ENCODE results near the gene GFOD1.

Gene GFOD1

DNA sequence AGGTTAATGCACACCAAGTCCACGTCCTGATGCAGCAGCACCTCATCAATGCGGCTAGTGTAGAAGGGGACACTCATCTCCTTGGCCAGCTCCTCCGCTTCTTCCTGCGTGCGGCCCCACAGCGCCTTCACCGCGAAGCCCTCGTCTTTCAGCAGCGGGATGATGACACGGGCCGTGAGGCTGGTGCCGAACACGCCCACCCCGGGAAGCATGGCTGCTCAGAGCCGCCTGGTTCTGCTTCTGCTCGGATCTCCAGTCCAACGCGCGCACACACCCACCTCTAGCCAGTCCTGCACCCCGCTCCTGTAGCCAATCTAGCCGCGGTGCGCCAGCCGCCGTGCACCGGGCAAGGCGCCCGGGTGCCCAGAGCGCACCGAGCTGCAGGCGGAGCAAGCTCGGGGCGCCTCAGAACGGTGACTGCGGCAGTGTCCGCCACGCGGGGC lies 700 bp downstream of the GFOD1 start:
- DNase-seq (ENCODE audit: low spot score) (peak; percentile 62), FAIRE-seq (no peak)

DNA sequence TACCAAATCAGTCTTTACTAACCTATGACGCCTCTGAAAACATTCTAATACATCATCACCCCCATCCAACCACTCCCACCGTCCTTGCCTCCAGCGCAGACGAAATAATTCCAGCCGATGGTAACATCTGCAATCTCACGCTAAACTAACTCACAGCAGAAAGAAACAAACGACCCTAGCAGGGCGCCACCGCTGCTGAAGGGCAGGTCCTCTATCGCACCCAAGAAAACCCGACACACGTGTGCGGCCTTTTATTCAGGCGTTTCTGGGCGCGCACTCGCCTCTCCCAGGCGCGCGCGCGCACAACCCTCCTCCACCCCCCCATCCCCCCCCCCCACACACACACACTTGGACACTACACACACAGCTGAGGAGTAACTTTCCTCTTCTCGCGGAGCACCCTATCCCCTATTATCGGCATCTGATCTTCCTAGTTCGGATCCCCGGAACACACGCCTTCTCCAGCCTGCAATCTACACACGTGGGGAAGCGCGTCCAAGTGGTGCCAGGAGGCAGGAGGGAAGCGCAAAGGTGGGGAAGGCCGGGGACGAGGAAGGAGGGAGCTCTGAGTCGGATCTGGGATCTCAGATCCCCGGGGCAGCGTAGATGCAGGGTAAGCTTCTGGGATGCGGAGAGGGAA lies 1.4 kb downstream of the GFOD1 start:
- DNase-seq (ENCODE audit: low spot score): peak; percentile 52
- FAIRE-seq: no peak

DNA sequence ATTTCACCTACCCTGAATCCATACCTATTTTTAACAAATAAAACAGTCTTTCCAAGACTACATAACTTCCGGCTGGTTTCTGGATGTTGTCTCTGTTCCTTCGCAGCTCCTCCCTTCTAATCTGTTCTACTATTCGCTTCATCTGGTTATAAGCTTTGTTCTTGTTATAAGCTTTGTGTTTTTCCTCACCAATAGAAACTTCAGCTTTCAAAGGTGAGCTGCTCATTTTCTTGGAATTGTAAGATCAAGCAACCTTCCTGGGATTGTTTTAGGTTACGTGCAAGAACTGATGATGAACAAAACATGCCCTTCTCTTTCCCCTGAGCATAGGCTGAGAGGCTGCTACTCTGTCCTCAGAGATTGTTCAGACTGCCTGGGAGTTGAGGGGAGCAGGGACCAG lies 2.1 kb downstream of the GFOD1 start:
- FAIRE-seq (no peak), DNase-seq (ENCODE audit: low spot score) (no peak)

DNA sequence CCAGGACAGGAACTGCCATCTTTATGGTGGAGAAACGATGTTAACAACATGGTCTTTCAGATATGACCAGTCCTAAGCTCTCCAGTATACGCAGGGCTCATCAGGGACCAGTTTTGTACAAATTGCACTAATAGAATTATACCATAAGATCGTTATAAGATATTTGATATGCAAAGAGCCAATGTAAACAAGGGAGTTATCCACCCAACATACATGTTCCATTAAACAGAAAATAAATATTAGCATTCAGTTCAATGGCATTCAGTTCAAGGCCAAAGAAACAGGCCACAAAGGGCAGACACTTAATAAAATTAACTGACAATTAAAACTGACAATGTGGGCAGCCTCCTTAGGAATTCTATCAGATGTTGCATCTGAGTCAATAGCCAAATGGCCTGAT lies 2.6 kb downstream of the GFOD1 start:
- FAIRE-seq (no peak), DNase-seq (ENCODE audit: low spot score) (no peak)

DNA sequence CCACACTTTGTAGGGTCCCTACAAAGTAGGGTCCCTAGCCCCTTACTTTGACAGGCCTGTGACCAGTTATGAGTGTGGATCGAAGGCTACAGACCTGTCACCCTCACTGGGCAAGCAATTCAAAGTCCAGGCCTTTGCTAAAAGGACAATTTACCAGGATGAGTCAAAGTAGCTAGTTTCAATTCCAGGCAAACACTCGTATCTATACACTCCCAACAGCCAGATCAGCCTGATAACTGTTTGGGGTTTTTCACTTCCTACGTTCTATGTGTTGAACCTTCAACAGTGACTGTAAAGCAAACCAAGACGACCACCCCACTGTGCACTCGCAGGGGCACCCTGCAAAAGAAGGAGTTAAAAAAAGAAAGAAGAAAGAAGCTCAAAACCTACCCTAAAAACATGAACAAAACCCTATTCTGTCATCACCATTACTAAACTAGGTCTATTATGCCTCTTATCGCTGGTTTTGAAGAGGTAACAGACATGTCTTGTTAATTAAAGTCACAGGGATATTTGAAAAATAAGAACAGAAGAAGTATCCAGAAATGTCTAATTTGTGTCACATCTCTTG lies 3.2 kb downstream of the GFOD1 start:
- no peak for DNase-seq (ENCODE audit: low spot score)
- no peak for FAIRE-seq

DNA sequence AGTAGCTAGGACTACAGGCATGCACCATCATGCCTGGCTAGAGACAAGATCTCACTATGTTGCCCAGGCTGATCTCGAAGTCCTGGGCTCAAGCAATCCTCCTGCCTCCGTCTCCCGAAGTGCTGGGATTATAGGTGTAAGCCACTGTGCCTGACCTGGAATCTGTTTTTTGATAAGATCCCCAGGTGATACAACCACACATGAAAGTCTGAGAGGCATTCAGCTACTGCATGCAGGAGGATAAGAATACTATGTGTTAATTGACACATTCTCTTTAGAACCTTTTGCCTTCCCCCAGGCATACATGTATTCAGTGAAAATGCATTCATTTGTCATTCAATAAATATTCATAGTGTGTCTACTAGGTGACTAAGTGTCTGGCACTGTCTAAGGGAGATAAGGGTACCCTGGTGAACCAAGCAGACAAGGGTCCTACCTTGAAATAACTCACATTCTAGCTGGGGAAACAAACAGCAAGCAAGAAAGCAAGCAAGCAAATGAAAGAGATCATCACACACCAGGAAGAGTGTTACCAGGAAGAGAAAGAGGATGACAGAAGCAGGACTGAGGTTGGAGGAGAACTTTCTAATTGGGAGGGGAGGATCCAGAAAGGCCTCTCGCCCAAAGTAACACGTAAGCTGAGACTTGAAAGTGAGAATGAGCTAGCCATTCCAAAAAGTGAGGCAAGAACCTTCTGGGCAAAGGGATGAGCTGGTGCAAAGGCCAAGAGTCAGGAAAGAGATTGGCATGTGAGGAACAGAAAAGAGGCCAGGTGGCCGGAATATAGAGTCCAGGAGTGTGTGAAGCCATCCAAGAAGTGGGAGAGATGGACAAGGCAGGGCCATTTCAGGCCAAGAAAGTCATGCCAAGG lies 6.5 kb downstream of the GFOD1 start:
- FAIRE-seq: no peak
- no peak for DNase-seq (ENCODE audit: low spot score)

DNA sequence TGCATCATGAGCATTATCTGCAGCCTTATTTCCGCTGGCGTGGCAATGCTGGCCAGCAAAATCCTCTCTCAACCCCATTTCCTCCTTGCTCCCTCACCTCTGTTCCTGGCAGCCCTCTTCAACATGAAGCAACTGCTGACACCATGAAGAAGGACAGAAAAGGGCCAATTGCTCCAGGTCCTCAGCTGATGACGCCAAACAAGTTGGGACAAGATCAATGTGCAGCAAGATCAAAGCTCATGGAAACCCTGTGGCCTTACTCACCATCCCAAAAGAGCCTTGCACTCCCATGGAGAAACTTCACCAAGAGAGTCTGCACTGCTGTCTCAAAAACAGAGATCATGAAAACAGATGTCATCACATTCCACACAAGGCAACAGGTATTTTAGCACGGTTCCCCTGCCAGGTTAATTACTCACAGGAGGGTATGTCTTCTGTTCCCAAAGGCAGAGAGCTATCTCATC lies 7.4 kb downstream of the GFOD1 start:
- DNase-seq (ENCODE audit: low spot score): no peak
- FAIRE-seq: no peak

DNA sequence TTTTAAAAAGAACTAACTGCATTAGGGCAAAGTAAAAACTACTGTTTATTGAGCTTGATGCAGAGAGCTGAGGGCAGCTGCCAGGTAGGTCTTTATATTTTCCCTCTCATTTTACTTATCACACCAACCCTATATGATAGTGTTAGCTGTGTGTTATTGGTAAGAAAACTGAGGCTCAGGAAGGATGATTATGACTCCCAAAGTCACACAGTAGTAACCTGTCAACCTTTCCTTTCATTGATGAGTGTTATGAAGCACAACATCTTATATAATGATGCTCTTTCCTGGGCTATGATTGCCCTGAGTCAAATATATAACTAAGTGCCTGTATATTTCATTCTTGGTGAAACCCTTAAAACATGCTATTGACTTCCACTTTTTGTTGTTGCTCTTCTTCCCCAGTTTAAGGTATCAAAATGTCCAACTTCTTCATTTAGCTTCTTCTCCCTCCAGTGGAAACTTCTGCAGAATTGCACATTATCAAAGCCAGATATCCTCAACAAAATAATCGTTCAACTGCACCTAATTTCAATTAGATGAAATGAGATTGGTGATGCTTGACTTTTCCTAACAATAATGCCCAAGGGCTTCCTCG lies 8.1 kb downstream of the GFOD1 start:
- no peak for DNase-seq (ENCODE audit: low spot score)
- FAIRE-seq: no peak

DNA sequence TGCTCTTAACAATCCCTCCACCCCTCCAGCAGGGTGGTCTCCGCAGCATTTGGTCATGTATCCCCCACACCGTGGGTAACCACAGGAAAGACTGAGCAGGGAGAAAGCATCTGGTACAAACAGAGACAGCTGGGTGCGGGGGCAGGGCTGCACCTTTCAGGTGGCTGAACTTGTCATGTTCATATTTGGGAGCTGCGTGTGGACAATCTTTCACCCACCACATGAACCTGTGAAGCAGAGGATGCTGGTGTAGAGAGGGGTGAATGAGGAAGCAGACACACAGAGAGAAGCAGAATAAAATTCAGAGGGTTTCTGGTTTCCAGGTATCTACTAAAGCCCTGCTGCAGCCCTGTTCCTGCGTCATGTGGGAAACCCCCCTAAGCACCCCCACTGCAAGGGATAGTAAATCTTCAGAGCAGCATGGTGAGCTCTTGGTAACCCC lies 8.9 kb downstream of the GFOD1 start:
- FAIRE-seq (no peak), DNase-seq (ENCODE audit: low spot score) (no peak)

DNA sequence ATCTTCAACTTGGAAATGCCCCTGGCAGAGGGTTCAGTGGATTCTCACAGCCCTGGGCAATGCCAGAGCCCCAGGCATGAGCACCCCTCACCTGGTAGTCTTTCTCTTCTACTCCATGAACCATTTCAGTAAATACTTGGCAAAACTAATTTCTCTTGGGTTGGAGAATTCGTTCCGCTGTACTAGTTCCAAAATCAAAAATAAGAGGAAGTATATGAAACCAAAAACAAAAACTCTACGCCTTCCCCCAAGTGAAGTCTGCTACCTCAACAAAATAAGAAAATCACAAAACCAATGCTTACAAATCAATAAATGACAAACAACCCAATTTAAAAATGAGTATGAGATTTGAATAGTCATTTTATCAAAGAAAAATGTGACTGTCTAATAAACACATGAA lies 12.6 kb downstream of the GFOD1 start:
- no peak for FAIRE-seq
- no peak for DNase-seq (ENCODE audit: low spot score)

DNA sequence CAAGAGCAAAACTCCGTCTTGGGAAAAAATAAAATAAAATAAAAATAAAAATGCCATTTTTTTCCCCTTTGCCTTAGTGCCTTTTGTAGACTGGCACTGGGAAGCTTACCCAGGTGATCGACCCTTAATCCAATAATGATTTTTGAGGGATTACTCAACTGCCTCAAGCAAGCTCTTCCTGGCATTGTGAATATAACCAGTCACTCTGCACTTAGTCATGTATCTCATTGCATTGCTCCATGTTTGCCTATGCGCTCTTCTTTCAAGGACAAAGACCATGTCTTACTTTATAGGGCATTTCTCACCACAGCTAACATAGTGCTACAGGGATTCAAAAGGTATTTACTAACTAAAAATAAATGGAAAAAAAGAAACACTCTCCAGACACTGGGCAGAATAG lies 13.0 kb downstream of the GFOD1 start:
- FAIRE-seq: no peak
- no peak for DNase-seq (ENCODE audit: low spot score)

DNA sequence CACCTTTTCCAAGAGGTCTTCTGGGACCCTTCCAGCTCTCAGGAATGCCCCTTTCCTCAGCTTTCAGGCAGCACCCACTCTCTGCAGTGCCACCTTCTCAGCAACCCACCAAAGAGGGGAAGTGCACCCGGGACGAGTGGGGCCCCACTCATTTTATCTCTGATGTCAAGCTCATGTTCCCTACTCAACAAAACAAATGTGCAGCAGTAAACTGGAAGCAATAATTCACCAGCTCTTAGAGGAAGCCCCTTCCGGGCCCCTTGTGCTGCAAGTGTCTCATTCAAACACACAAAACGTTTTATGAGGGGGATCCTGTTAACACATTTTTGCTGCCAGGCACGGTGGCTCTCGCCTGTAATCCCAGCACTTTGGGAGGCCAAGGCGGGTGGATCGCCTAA lies 13.6 kb downstream of the GFOD1 start:
- DNase-seq (ENCODE audit: low spot score) (no peak), FAIRE-seq (no peak)

DNA sequence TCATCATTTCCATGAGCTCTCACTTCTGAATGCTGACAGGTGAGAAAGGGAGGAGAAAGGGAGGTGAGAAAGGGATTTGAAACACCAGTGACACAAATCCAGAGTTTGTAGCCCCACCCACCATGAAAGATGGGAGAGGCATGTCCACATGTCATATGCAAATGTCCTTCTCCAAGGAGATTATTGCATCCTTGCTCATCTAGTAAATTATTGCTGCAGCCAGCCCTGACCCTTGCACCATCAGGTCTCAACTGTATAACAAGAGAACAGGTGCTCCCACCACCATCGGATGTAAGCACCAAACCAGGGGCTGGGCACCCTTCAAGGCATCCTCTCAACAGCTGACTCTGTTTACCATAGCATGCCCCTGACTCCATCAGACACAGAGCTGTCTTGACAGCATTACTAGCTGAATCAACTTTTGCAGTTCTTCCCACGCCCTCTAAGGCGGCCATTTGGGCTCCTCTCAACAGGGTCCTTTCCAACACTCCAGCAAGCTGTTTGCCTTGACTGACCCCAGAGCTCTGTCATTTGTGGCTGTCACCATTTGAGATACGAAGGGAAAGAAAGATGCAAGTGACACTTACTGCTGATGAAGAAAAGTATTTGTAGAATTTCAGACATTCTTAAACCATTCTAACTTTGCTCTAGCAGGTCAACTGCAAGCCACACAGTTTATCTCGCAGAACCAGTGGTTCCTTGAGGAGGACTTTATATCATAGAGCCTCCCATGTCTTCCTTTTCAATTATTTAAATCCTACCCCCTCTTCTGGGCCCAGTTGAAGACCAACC lies 14.2 kb downstream of the GFOD1 start:
- DNase-seq (ENCODE audit: low spot score): no peak
- no peak for FAIRE-seq

DNA sequence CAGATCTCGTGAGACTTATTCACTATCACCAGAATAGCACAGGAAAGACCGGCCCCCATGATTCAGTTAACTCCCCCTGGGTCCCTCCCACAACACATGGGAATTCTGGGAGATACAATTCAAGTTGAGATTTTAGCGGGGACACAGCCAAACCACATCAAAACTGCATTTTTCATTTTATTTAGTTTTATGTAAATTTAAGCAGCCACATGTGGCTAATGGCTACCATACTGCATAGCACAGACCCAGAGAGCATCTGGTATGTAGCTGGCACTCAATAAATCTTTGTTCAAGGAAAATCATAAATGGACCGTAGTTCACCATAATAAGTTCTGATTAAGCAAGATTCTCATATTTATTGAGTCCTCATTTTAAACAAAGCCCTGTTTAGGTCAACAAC lies 15.3 kb downstream of the GFOD1 start:
- no peak for FAIRE-seq
- no peak for DNase-seq (ENCODE audit: low spot score)

DNA sequence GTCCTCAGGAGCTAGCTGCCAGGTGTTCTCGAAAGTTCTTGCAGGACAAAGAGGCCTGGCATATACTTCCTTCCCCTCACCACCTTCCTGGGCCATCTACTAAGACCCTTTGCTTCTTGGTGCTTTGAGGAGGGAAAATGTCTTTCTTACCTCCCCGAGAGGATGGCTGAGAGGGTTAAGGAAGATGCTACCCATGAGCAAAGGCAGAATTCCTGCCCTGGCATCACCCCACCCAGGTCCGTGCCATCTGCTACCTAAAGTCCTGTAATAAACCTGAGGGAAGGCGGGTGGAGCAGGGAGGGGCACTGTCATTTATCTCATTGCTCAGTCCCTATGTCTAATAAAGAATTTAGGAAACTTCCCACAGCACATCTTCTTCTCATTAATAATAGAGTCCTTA lies 16.2 kb downstream of the GFOD1 start:
- FAIRE-seq: no peak

DNA sequence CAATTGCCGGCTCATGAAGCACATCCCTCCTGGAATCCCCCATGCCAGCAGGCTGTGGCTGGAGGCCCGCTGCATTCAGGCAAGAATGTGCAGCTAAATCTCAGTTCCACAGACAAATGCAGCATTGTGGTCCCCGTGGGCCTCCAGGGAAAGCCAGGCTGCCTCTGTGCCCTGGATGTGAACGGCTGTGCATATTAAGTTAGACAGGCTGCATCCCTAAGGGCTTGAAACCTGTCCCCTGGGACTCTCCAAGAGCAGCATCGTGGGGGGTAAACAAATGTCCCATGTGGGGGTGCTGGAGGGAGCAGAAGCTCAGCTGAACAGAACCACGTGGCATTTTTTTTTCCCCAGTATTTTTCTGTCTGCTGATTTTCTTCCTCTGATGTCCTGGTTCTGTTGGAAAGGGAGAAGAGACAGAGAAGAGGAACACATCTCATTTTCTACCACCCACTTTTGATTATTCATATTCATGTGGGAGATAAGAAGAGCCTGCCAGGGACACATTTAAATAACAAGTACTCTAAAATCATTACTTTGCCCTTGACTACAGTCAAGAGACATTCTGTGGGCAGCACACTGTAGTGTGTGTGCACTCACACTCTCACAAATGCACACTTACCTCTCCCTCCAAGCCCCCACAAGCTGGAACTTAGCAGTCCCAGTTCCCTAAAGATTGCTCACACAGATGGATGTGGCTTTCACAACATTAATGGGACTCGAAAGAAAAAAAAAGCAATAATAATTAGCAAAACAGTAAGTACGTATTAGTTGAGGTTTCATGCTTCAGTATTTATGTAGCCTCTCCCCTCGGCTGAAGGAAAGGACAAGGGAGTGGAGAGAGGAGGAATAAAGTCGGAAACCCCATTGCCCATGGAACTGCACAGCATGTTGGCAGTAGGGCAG lies 16.9 kb downstream of the GFOD1 start:
- FAIRE-seq (no peak), DNase-seq (ENCODE audit: low spot score) (no peak)

More for the DNA sequence above, 16.2 kb downstream of the GFOD1 start:
- DNase-seq (ENCODE audit: low spot score): no peak

DNA sequence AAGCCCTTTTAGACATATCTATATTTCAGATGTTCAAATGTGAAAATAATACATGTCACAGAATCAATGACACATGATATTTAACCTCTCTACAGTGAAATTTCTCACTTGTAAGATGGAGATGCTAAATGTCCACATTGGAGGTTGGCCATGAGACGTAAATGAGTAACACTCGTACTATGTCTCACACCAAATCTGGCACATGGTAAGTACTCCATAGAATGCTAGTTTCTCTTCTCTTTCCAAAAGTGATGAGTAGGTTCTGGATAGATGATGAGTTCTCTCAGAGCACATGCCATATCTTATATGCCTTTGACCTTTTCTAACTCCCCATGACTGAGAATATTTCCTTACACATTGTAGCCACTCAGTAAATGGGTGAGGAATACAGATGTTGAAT lies 17.7 kb downstream of the GFOD1 start:
- FAIRE-seq: no peak

DNA sequence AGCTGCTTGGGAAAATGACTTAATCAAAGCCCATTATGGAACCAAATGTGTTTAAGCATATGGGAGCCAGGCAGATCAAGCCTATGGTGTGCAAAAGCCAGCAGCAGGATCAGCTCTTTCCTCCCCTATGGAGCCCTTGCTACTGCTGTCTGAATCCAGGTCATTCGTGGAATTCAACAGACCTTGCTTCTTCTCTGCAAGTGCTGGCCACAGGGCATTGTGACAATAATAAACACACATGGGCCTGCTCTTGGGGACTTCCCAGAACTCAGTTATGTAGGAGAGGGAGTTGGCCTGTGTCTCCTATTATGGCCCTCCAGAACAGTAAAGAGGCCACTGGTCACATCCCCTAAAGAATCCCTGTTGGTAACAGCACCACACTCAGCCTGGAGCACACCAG lies 18.6 kb downstream of the GFOD1 start:
- no peak for DNase-seq (ENCODE audit: low spot score)
- FAIRE-seq: no peak

More for the DNA sequence above, 17.7 kb downstream of the GFOD1 start:
- DNase-seq (ENCODE audit: low spot score): no peak

DNA sequence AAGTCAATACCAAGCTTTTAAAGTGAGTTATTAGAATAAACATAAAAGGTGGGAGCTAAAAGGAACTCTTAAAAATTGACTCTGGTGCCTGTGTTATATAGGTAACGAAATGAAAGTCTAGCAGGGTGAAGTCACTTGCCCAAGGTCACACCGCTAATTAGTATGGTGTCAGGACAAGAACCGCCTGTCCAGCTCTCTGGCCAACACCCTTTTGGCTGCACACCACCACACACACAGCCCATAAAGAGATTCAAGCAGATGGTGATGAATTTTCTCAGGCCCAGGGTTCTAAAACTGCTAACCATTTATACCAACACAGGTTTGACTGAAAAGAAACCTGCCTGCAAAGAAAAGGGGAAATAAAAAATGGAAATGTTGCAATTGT lies 20.2 kb downstream of the GFOD1 start:
- FAIRE-seq (no peak), DNase-seq (ENCODE audit: low spot score) (no peak)
